ENCODE results near the gene RFNG.

The RFNG gene

DNA sequence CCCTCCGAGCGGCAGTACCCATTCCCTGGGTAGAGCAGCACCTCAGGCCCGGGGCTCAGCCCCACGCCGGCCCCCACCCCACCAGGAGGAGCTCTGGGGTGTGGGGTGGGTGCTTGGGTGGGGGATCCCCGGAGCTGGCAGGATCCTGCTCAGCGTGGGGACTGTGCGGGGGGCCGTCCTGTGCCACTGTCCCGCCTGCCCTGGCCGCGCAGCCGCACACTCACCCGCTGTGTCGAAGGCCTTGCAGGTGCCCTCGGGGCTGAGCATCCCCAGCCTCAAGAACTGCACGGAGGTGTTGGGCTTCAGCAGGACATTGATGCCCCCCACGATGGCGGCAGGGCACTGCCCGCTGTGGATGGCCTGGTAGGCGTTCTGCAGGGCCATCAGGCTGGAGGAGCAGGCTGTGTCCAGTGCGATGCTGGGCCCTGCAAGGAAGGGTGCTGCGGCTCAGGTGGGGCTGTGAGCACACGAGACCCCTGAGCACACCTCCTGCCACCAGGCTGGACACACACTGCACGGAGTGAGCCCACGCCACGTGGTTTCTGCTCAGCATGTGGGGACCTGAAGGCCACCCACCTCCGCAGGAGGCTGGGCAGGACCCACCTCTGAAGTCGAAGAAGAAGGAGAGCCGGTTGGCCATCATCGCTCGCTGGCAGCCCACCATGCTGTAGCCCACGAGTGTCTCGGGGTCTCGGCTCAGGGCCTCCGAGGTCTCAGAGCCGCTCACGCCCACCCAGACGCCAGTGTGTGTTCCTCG is 41.6 kb upstream of the RFNG start:
- H3K36me3 Mint-ChIP-seq: peaks cover 9% of the 10 kb centered on the region
- H3K27ac Mint-ChIP-seq: no peak overlapping the region
- no peaks in the 10 kb centered on the region for H3K27me3 Mint-ChIP-seq
- DNase-seq (ENCODE audit: low spot score in 2 of 2): no peak
- ATAC-seq (ENCODE audit: low read depth): no peak
- H3K4me3 Mint-ChIP-seq: no peak overlapping the region
- H3K4me1 Mint-ChIP-seq: peaks cover 4% of the 10 kb centered on the region
- no peaks in the 10 kb centered on the region for H3K9me3 Mint-ChIP-seq

DNA sequence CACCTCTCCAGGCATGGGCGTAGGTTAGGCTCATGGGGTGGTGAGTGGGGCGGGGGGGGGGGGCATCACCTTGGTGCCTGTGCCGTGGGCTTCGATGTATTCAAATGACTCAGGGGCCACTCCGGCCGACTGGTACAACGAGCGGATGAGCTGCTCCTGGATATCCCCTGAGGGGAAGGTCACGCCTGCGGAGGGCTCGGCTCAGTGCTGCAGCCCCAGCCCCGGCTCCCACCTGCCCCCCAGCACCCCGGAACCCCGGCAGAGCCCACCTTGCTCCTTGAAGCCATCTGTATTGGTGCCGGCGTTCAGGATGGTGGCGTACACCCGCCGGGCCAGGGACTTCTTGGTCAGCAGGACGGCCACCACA is 41.0 kb upstream of the RFNG start:
- ATAC-seq (ENCODE audit: low read depth): no peak

DNA sequence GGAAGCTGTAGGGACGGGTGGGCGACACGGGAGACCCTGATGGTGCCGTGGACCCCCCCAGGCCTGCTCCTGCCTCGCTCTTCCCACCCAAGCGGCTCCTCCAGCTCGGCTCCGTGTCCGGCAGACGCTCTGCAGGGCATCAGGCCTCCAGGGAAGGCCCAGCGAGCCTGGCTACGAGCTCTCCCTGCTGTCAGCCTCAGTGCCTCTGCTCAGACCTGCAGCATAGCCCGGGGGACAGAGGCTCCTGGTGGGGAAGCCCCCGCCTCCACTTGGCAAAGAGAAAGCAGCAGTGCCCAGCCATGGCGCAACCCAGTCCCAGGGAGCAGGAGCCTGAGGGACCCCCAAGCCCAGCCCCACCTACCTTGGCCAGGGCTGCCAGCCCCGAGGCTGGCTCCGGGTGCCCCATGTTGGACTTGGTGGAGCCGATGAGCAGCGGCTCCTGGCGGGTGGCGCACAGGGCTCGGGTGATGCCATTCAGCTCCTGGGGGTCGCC is 40.5 kb upstream of the RFNG start:
- H3K4me1 Mint-ChIP-seq: peaks cover 4% of the 10 kb centered on the region
- H3K9me3 Mint-ChIP-seq: no peaks in the 10 kb centered on the region
- no peak for DNase-seq (ENCODE audit: low spot score in 2 of 2)
- H3K4me3 Mint-ChIP-seq: no peak overlapping the region
- no peak overlapping the region for H3K27ac Mint-ChIP-seq
- no peak for ATAC-seq (ENCODE audit: low read depth)
- H3K27me3 Mint-ChIP-seq: no peaks in the 10 kb centered on the region
- H3K36me3 Mint-ChIP-seq: peaks cover 11% of the 10 kb centered on the region

More for the DNA sequence above, 41.0 kb upstream of the RFNG start:
- H3K4me1 Mint-ChIP-seq: peaks cover 4% of the 10 kb centered on the region
- peaks cover 11% of the 10 kb centered on the region for H3K36me3 Mint-ChIP-seq
- H3K27ac Mint-ChIP-seq: no peak overlapping the region
- H3K9me3 Mint-ChIP-seq: no peaks in the 10 kb centered on the region
- no peak overlapping the region for H3K4me3 Mint-ChIP-seq
- DNase-seq (ENCODE audit: low spot score in 2 of 2): no peak
- no peaks in the 10 kb centered on the region for H3K27me3 Mint-ChIP-seq

DNA sequence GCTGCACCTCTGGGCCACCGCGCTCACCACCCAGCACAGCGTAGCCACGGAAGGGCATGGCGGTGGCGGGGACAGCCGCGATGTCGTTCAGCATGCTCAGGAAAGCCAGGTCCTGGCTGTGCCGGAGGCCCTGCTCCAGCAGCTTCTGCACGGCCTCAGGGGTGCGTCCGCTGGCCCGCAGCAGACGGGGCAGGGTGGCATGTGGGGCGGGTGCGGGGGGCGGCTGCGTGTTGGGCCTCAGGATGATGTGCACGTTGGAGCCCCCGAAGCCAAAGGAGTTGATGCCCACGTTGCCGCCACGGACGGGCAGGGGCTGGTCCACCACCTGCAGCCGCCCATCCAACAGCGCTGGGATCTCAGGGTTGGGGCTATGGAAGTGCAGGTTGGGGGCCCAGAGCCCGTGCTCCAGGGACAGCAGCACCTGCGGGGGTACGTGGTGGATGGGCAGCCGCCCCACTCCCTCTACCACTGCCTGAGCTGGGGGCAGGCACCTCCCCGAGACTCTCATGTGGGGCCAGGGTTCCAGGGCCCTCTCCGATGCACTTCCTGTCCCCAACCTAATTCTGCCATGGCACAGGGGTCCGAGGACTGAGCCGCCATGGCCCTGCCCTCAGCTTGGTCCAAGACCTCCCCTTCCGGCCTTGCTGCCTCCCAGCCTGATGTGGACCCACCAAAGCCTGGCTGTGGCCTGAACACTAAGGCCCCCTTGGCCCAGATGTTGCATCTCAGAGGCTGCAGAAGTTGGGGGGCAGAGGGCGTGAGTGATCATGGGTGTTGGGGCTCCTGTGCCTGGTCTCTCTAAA is 39.9 kb upstream of the RFNG start:
- ATAC-seq (ENCODE audit: low read depth) (no peak), DNase-seq (ENCODE audit: low spot score in 2 of 2) (no peak)
- H3K27me3 Mint-ChIP-seq: no peaks in the 10 kb centered on the region
- no peak overlapping the region for H3K27ac Mint-ChIP-seq
- H3K9me3 Mint-ChIP-seq: no peaks in the 10 kb centered on the region
- H3K36me3 Mint-ChIP-seq: peaks cover 11% of the 10 kb centered on the region
- H3K4me1 Mint-ChIP-seq: no peaks in the 10 kb centered on the region
- H3K4me3 Mint-ChIP-seq: no peak overlapping the region

DNA sequence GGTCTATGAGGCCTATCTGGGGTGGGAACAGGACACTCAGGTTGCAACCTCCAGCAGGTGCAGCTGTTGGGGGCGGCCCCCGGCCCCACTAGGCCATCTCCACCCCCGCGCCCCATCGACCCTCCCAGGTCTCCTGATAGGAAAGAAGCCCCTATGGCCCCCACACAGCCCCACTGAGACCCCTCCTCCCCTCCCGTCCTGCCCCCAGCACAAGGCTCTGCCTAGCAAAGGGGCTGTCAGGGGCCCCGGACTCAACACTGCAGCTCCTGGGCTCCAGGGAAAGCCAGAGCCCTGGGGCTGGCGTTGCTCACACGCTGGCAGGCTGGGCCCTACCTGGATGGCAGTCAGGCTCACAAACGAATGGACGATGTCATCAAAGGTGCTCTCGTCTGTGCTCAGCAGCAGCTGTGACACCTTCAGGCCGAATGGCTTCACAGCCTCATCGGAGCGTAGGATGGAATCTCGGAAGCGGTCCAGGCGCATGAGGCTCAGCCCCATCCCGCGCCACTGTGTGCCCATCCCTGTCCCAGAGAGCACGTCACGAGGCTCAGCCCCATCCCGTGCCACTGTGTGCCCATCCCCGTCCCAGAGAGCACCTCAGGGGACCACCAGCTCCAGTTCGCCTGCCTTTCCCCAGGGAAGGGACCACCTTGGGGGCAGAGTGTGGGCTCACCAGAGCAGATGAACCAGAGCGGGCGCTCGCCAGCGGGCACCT is 39.1 kb upstream of the RFNG start:
- Mint-ChIP-seq H3K4me1 (no peaks in the 10 kb centered on the region), H3K27me3 (no peaks in the 10 kb centered on the region), H3K27ac (no peak overlapping the region), H3K9me3 (no peaks in the 10 kb centered on the region), H3K36me3 (peaks cover 11% of the 10 kb centered on the region), H3K4me3 (no peak overlapping the region)
- DNase-seq (ENCODE audit: low spot score in 2 of 2): no peak
- ATAC-seq (ENCODE audit: low read depth): no peak

DNA sequence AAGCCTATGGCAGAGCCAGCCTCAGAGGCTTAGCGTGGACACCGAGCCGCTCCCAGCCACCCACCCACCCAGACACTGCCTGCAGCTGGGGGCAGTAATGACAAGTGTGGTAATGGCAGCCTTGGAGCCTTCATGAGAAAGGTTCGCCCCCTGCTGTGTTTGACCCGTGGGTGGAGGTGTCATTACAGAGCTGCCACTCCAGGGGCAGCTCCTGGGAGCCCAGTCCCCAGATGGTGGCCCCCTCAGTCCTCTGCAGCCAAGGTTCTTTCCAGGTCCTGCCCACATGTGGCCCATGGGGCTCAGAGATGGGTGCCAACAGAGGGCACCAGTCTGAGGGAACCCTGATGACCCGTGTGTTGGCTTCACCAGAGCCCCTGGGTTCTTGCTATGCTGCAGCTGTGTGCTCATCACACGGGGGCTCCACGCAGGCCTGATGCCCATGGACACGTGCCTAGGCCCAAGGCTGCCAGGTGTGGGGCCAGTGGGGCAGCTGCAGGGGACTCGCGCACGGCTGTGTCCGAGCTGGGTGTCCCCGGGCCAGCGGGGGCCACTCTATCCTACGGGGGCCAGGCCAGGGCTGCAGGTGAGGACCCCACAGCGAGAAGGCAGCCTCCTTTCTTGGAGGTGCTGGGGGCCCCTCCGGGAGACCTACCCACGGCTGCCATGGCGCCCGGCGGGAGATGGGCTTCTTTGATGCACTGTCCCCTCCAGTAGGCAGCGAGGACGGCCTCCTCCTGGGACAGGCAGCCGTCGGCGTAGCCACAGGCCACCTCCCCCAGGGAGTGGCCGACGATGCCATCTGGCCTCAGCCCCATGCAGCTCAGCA is 38.3 kb upstream of the RFNG start:
- DNase-seq (ENCODE audit: low spot score in 2 of 2) (no peak), ATAC-seq (ENCODE audit: low read depth) (no peak)
- Mint-ChIP-seq H3K9me3 (no peaks in the 10 kb centered on the region), H3K4me3 (no peak overlapping the region), H3K36me3 (peaks cover 11% of the 10 kb centered on the region), H3K27ac (no peak overlapping the region), H3K27me3 (no peaks in the 10 kb centered on the region), H3K4me1 (no peaks in the 10 kb centered on the region)

DNA sequence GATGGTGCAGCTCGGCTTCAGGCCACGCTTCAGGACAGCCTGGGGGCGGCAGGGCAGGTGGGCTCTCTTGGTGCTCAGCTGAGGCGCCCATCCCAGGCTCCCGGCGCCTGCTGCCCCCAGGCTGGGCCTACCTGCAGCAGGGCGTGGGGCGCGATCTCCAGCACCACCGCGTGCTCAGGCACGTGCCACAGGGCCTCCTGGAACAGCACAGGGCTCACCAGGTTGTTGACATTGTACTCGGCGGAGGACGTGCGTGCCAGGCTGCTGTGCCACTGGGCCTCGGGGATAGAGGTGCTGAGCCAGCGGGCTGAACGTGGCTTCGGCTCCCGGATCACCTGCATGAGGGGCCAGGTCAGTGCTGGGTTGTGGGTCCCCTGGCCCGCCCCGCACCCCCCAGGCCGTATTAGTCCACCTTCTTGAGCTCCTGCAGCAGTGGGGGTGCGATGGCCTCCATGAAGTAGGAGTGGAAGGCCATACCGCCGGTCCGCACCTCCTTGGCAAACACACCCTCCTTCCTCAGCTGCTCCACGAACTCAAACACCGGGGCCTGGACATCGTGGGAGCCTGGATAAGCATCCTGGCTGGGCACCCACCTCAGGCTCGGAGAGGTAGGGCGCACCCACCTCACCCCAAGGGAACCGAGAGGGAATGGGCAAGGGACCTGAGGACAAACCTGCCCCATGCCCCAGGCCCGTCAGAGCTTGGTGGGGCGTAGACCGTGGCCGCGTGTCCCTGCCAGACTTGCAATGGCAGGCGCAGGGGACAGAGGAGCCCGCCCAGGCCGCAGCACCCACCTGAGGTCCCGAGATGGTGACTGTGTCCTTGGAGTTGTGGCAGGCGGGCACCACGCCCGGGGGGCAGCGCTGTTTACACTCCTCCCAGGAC is 37.5 kb upstream of the RFNG start:
- Mint-ChIP-seq H3K27me3 (no peaks in the 10 kb centered on the region), H3K4me1 (no peaks in the 10 kb centered on the region), H3K9me3 (no peaks in the 10 kb centered on the region), H3K4me3 (no peak overlapping the region), H3K36me3 (peaks cover 14% of the 10 kb centered on the region), H3K27ac (no peak overlapping the region)
- DNase-seq (ENCODE audit: low spot score in 2 of 2) (no peak), ATAC-seq (ENCODE audit: low read depth) (no peak)

DNA sequence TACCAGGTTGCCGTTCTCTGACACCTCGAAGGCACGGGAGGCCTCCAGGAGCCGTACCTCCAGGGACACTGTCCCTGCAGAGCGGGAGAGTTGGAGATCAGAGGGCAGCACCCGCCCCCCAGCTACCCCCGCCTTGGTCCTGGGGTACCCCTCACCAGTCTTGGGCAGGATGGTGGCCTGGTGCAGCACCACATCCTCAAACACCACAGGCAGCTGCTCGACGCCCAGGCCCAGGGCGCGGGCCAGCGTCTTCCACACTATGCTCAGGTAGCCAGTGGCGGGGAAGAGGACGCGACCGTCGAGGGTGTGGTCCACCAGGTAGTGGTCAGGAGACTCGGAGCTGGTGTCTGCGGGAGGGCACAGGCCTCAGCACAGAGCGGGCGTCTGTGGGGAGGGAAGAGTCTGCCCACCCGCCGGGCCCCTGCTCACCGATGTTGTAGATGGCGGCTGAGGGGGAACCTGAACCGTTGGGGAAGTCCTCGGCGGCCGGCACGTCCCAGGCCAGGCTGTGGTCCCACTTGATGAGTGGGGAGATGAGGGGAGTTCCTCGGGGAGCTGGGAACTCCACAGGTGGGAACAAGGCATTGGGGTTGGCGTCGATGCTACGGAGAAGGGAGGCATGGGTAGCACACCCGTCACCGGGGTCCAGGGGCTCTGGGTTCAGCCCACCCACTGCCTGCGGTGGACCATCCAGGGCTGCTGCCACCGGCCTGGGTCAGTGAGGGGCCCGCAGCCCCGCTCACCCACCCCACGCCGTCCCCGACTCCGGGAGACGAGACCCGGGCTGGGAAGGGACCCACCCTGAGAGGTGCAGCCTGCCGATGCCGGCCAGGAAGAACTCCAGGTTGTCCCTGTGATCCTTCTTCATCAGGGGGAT is 36.6 kb upstream of the RFNG start:
- Mint-ChIP-seq H3K27ac (no peak overlapping the region), H3K4me3 (no peak overlapping the region)
- no peak for DNase-seq (ENCODE audit: low spot score in 2 of 2)

DNA sequence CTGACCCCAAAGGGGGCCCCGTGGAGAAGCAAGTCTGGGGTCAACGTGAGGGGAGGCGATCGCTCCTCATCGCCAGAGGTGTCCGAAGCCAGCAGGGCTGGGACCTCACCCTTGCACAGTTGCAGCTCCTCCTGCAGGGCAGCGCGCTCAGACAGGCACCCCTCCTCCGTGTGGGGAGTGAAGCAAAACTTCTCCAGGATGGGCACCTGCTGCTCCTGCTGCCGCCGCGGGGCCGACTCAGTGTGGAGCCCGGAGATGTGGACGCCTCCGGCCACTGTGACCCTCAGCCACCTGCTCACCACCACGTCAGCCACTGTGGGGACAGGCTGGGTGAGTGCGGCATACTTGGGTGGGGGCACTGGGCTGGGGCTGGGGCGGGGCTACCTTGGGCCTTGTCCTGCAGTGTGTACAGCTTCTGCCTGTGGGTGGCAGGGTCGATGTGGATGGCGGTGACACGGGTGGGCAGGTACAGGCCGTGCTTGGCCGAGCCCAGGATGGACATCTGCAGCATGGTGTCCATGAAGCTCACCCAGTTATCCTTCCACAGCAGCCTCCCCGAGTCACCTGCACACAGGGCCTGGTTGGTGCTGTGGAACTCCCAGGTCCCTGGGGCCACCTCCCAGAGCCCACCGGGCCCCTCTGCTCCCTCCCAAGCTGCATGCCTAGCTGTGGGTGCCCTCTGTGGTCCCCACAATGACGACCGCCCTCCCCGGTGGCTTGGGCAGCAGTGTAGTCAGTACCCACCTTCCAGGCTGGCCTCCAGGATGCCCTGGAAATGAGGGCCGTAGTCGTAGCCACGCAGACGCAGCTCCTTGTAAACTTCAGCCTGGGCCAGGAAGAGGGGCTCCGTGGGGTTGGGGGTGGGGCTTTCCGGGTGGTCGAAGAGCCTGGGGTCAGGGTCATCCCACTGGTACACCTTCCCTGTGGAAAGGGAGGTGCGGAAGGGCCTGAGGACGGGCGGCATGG is 35.6 kb upstream of the RFNG start:
- no peak for ATAC-seq (ENCODE audit: low read depth)
- Mint-ChIP-seq H3K36me3 (peaks cover 15% of the 10 kb centered on the region), H3K4me1 (no peaks in the 10 kb centered on the region), H3K27me3 (no peaks in the 10 kb centered on the region), H3K27ac (no peak overlapping the region), H3K4me3 (no peak overlapping the region), H3K9me3 (no peaks in the 10 kb centered on the region)
- DNase-seq (ENCODE audit: low spot score in 2 of 2): no peak

More for the DNA sequence above, 36.6 kb upstream of the RFNG start:
- ATAC-seq (ENCODE audit: low read depth): no peak
- H3K27me3 Mint-ChIP-seq: no peaks in the 10 kb centered on the region
- no peaks in the 10 kb centered on the region for H3K9me3 Mint-ChIP-seq
- H3K4me1 Mint-ChIP-seq: no peaks in the 10 kb centered on the region
- H3K36me3 Mint-ChIP-seq: peaks cover 15% of the 10 kb centered on the region

DNA sequence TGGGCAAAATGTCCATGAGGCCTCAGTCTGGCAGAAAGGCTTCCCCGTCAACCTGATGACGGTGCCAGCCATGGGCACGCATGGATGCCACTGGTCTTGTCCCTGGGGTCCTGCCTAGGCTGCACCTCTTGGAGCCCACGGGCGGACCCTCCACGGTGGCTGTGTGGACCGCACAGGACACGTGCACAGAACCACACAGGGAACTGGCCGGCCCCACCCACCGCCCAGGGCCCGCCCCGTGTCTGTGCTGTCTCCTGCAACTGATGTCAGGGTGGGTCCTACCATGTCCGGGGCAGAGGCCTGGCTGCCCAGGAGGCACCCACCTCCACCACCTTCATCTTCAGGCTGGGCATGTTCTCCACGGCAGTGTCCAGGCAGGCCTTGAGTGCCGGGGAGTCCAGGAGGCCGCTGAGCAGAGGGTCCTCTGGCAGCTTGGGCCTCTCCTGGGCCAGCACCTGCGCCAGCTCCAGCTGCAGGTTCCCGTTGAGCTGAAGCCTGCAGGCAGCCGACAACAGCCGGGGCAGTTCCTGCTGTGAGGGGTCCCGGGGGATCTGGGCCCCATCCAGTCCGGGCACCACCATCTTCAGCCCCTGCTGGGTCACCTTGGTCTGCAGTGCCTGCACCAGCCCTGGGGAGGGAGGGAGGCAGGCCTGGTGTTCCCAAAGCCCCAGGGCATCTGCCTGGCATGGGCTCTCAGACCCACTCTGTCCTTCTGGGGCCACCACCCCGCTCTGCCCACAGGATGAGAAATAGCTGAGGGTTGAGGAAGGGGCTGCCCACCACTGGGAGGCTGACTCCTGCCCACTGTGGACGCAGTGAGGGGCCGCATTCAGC is 34.5 kb upstream of the RFNG start:
- Mint-ChIP-seq H3K27ac (no peak overlapping the region), H3K36me3 (peaks cover 12% of the 10 kb centered on the region), H3K4me3 (no peak overlapping the region), H3K4me1 (no peaks in the 10 kb centered on the region), H3K27me3 (no peaks in the 10 kb centered on the region), H3K9me3 (no peaks in the 10 kb centered on the region)
- no peak for DNase-seq (ENCODE audit: low spot score in 2 of 2)
- ATAC-seq (ENCODE audit: low read depth): no peak
